ENCODE data around the gene DVL1. TPM values are rescaled to one million over a fixed set of nuclear protein-coding genes. Genes with fewer than 3 reads are reported as not detected.
A peak's percentile ranks its signal among the peaks of the same experiment; 100 is the strongest.

DVL1 gene
- total RNA-seq, 1 donor from 2014 or later, result 66.0 TPM

GRCh38 chr1:1302006-1302430, 47.2 kb downstream of the DVL1 start:
- Histone ChIP-seq H3K27me3 (no peaks in the 10 kb centered on the region), H3K27ac (no peak overlapping the region), H3K4me1 (peaks cover 28% of the 10 kb centered on the region), H3K36me3 (no peaks in the 10 kb centered on the region), H3K9me3 (no peaks in the 10 kb centered on the region), H3K4me3 (no peak overlapping the region)
- intact Hi-C loops (cut with DNase I), result no loop called here
- DNase-seq (no peak), ATAC-seq (no peak)
- peak; percentile 42 for TF ChIP-seq CTCF (IDR thresholded peaks at IDR 0.05)

GRCh38 chr1:1300352-1300739, 48.9 kb downstream of the DVL1 start:
- intact Hi-C loops (cut with DNase I), result no loop called here
- ATAC-seq (no peak), DNase-seq (no peak)
- H3K36me3 ChIP-seq, result no peaks in the 10 kb centered on the region
- no peaks in the 10 kb centered on the region for H3K27me3 ChIP-seq
- no peak overlapping the region for H3K27ac ChIP-seq
- no peak overlapping the region for H3K4me3 ChIP-seq
- H3K9me3 ChIP-seq, result no peaks in the 10 kb centered on the region
- peaks cover 11% of the 10 kb centered on the region for H3K4me1 ChIP-seq
- no peak for TF ChIP-seq CTCF (IDR thresholded peaks at IDR 0.05)

GRCh38 chr1:1299686-1300351, 49.4 kb downstream of the DVL1 start:
- H3K27ac ChIP-seq, result no peak overlapping the region
- H3K27me3 ChIP-seq, result no peaks in the 10 kb centered on the region
- peak; percentile 28 for TF ChIP-seq CTCF (IDR thresholded peaks at IDR 0.05)
- no peaks in the 10 kb centered on the region for H3K36me3 ChIP-seq
- H3K4me1 ChIP-seq, result peaks cover 6% of the 10 kb centered on the region
- no peaks in the 10 kb centered on the region for H3K9me3 ChIP-seq
- no peak for DNase-seq
- H3K4me3 ChIP-seq, result no peak overlapping the region
- intact Hi-C loops (cut with DNase I), result no loop called here
- no peak for ATAC-seq

GRCh38 chr1:1298861-1299685, 50.1 kb downstream of the DVL1 start:
- ATAC-seq (no peak), DNase-seq (no peak)
- H3K27me3 ChIP-seq, result no peaks in the 10 kb centered on the region
- intact Hi-C loops (cut with DNase I), result no loop called here
- H3K4me3 ChIP-seq, result no peak overlapping the region
- no peaks in the 10 kb centered on the region for H3K9me3 ChIP-seq
- H3K4me1 ChIP-seq, result no peaks in the 10 kb centered on the region
- no peak overlapping the region for H3K27ac ChIP-seq
- TF ChIP-seq CTCF (IDR thresholded peaks at IDR 0.05), result no peak
- no peaks in the 10 kb centered on the region for H3K36me3 ChIP-seq

GRCh38 chr1:1297802-1298424, 51.3 kb downstream of the DVL1 start:
- Histone ChIP-seq H3K4me3 (no peak overlapping the region), H3K9me3 (no peaks in the 10 kb centered on the region), H3K4me1 (no peaks in the 10 kb centered on the region), H3K27me3 (no peaks in the 10 kb centered on the region), H3K27ac (no peak overlapping the region), H3K36me3 (no peaks in the 10 kb centered on the region)
- no peak for TF ChIP-seq CTCF (IDR thresholded peaks at IDR 0.05)
- intact Hi-C loops (cut with DNase I), result no loop called here
- no peak for ATAC-seq
- no peak for DNase-seq

Data from upper lobe of right lung (tissue), 1 donor.